PC-3 (cell line): Measurements from ENCODE around the gene DXO. TPM values are rescaled to one million over a fixed set of nuclear protein-coding genes. Genes with fewer than 3 reads are reported as not detected.
"Not testable (repeated sequence)": the region's sequence is repeated elsewhere in the genome, so short reads cannot be mapped to it uniquely, and the experiment has no call there.

Source experiments
- ATAC-seq: fragments of 200-7000 bp; cut with Tn5 transposase; 2 replicates; pipeline ENCODE4 v1.9.1; 2020; ENCODE audit warnings: mild to moderate bottlenecking, moderate library complexity
- BruUV-seq: library from RNA; stranded (reverse); fragments of 400-500 nt; replicated peaks from 2 replicates; lab custom pipeline; 2021; lab: Mats Ljungman, UMichigan
- CTCF ChIA-PET: fragments of 300-600 bp; sonication (Branson Sonifier 250); formaldehyde crosslinking; loops from one replicate; lab custom pipeline; 2022; ENCODE audit warnings: antibody characterized with exemption; lab: Charles Lee
- POLR2A ChIA-PET: fragments of 300-600 bp; sonication (Branson Sonifier 250); formaldehyde crosslinking; loops from one replicate; lab custom pipeline; 2022; ENCODE audit warnings: antibody characterized with exemption; ENCODE audit not compliant: unreplicated experiment; lab: Charles Lee
- DNase-seq: peaks from one replicate; pipeline ENCODE4 v3.0.0-alpha.2; 2015
- H2AFZ ChIP-seq: fragments of 300-600 bp; sonication (generic); 2 replicates; pipeline ENCODE4 v1.6.0; 2016; ENCODE audit warnings: antibody characterized with exemption, low read length
- H3F3A ChIP-seq: fragments of 300-600 bp; sonication (generic); one replicate; pipeline ENCODE4 v1.6.0; 2017; ENCODE audit warnings: antibody characterized with exemption, low read length, control low read depth, mild to moderate bottlenecking; ENCODE audit not compliant: unreplicated experiment
- H3K27ac ChIP-seq: fragments of 300-600 bp; sonication (generic); 2 replicates; pipeline ENCODE4 v1.5.1; 2016; ENCODE audit warnings: mild to moderate bottlenecking, low read length
- H3K27me3 ChIP-seq: fragments of 300-600 bp; sonication (generic); 2 replicates; pipeline ENCODE4 v1.6.1; 2016; ENCODE audit warnings: low read length, mixed read lengths
- H3K36me3 ChIP-seq: fragments of 300-600 bp; sonication (generic); 2 replicates; pipeline ENCODE4 v1.6.1; 2016; ENCODE audit warnings: low read depth, mixed run types, low read length, mixed read lengths
- H3K4me1 ChIP-seq: fragments of 300-600 bp; sonication (generic); 2 replicates; pipeline ENCODE4 v1.5.1; 2016; ENCODE audit warnings: low read length; ENCODE audit not compliant: insufficient read depth
- H3K4me2 ChIP-seq: fragments of 300-600 bp; sonication (generic); 2 replicates; pipeline ENCODE4 v1.6.0; 2016; ENCODE audit warnings: low read length
- H3K4me3 ChIP-seq: fragments of 300-600 bp; sonication (generic); 2 replicates; pipeline ENCODE4 v1.5.1; 2016; ENCODE audit warnings: mild to moderate bottlenecking, low read length, mixed read lengths
- H3K79me2 ChIP-seq: fragments of 300-600 bp; sonication (generic); 2 replicates; pipeline ENCODE4 v1.6.1; 2017; ENCODE audit warnings: low read length, mixed read lengths
- H3K9ac ChIP-seq: fragments of 300-600 bp; sonication (generic); 2 replicates; pipeline ENCODE4 v1.6.0; 2016; ENCODE audit warnings: mild to moderate bottlenecking, low read length
- H3K9me2 ChIP-seq: fragments of 300-600 bp; sonication (generic); replicated peaks from 2 replicates; pipeline ENCODE4 v1.6.1; 2016; ENCODE audit warnings: mixed run types, low read length, mixed read lengths
- H3K9me3 ChIP-seq: fragments of 300-600 bp; sonication (generic); 2 replicates; pipeline ENCODE4 v1.6.1; 2016; ENCODE audit warnings: low read length, mixed read lengths
- H4K20me1 ChIP-seq: fragments of 300-600 bp; sonication (generic); 2 replicates; pipeline ENCODE4 v1.6.1; 2016; ENCODE audit warnings: low read length, mixed read lengths
- intact Hi-C: fragments of 100-400 bp; cut with micrococcal nuclease; formaldehyde crosslinking; loops from 2 replicates; pipeline ENCODE4 v1.9.0; 2023
- total RNA-seq: library from RNA; depleted of rRNA; stranded (reverse); fragments of >200 nt; gene quantifications from 2 replicates; pipeline ENCODE4 v1.2.3, GENCODE V29; 2014

The DXO gene
- total RNA-seq, 1 experiment from 2014 or later, result 27.1 TPM

DNA sequence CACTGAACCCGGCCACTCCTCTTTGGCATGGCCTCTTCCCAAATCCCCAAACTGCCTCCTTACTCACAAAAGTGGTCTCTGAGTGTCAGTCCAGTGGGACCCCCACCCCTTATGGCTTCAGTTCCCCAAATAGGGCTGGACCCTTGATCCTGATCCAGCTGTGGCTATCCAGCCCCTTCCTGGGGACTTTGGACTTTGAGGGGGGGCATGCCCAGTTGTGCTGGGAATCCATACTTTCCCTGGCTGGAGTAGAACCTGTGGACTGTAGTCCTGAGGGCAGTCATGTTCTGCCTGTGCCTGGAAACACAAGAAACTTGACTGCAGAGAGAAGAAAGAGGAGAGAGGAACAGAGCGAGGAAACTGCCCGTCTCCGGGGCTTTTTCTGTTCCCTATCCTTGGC is 32.5 kb upstream of the DXO start:
- H3K36me3 ChIP-seq, H3K9ac ChIP-seq, H3K9me3 ChIP-seq, H3K9me2 ChIP-seq, H3K79me2 ChIP-seq, CTCF ChIA-PET, intact Hi-C loops, H3F3A ChIP-seq, POLR2A ChIA-PET, H3K4me1 ChIP-seq, H3K4me2 ChIP-seq, H2AFZ ChIP-seq, H3K27me3 ChIP-seq, DNase-seq, BruUV-seq, H3K4me3 ChIP-seq, ATAC-seq, H4K20me1 ChIP-seq, H3K27ac ChIP-seq: not testable (repeated sequence)

DNA sequence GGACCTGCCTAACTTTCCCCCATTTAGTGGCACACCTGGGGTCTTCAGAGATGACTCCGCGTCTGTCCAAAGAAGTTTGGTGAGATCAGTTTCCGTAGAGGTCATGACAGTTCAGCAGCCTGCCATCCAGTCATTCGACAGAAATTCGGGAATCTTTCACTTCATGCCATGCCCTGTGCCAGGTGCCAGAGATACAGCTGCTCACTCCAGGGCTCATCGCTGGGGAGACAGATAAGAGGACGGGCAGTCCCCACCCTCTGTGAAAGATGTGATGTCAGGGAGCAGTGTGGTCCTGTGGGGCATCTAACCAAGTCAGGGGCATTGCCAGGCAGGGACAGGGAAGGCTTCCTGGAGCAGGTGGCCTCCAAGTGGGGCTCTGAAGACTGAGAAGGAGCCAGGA is 31.4 kb upstream of the DXO start:
- H4K20me1 ChIP-seq, H3K36me3 ChIP-seq, H3F3A ChIP-seq, ATAC-seq, DNase-seq, H2AFZ ChIP-seq, H3K27ac ChIP-seq, H3K4me3 ChIP-seq, CTCF ChIA-PET, POLR2A ChIA-PET, H3K79me2 ChIP-seq, H3K9me3 ChIP-seq, H3K4me2 ChIP-seq, H3K9me2 ChIP-seq, H3K27me3 ChIP-seq, BruUV-seq, H3K9ac ChIP-seq, H3K4me1 ChIP-seq, intact Hi-C loops: not testable (repeated sequence)

DNA sequence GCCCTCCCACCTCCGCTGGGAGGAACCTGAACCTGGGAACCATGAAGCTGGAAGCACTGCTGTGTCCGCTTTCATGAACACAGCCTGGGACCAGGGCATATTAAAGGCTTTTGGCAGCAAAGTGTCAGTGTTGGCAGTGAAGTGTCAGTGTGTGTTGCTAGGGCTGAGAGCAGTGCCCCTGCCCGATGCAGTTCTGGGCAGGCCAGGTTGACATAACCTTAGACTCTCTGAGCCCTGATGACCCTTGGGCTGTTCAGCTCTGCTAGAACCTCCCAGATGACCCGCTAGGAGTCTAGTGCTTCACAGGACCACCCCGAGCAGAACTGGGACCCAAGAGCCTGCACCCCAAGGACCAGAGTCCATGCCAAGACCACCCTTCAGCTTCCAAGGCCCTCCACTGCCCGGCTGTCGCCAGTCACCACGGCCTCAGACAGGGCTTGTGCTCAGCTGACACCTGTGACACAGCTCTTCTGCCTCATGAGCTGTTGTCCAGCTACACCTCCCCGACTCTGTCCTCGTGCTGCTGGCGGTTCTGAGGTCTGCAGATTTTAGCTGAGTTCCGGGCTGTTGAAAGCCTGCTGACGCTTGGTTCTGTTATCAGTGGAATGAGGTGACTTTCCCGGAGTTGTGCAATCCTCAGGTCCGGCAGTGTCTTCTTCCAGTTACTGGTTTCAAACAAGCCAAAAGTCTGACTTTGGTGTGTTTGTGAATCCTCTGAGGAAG is 30.8 kb upstream of the DXO start:
- H3K79me2 ChIP-seq, H3K4me3 ChIP-seq, H4K20me1 ChIP-seq, H3K36me3 ChIP-seq, H2AFZ ChIP-seq, DNase-seq, CTCF ChIA-PET, H3K9ac ChIP-seq, ATAC-seq, H3K27ac ChIP-seq, H3F3A ChIP-seq, intact Hi-C loops, H3K4me1 ChIP-seq, H3K4me2 ChIP-seq, H3K9me2 ChIP-seq, BruUV-seq, H3K9me3 ChIP-seq, H3K27me3 ChIP-seq, POLR2A ChIA-PET: not testable (repeated sequence)

DNA sequence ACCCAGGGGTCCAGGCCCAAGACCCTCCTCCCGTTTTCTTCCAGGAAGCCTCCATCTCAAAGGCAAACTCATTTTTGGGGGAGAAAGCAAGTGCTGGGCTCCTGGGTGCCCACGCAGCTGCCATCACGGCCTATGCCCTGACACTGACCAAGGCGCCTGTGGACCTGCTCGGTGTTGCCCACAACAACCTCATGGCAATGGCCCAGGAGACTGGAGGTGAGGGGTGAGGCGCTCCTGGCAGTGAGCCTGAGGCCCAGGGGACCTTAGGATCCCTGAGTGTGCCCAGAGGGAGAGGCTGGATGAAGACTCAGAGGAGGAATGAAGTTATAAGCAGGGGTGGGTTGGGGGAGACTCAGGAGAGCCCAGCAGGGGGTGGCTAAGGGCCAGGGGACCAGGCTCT is 24.4 kb upstream of the DXO start:
- H3F3A ChIP-seq, H3K27me3 ChIP-seq, H3K4me3 ChIP-seq, BruUV-seq, POLR2A ChIA-PET, CTCF ChIA-PET, intact Hi-C loops, H3K4me1 ChIP-seq, H4K20me1 ChIP-seq, H3K9me3 ChIP-seq, H3K79me2 ChIP-seq, H2AFZ ChIP-seq, H3K4me2 ChIP-seq, H3K36me3 ChIP-seq, ATAC-seq, DNase-seq, H3K9me2 ChIP-seq, H3K9ac ChIP-seq, H3K27ac ChIP-seq: not testable (repeated sequence)

DNA sequence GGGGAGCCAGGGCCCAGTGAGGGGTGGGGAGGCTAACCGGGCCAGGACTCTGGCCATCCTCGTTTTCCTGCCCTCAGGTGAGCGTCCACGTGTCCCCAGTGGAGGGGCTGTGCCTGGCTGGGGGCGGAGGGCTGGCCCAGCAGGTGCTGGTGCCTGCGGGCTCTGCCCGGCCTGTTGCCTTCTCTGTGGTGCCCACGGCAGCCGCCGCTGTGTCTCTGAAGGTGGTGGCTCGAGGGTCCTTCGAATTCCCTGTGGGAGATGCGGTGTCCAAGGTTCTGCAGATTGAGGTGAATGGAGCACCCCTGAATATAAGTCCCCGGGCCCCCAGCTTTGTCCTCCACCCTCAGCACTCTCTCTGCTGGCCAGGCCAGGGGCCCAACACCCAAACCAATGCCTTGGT is 22.5 kb upstream of the DXO start:
- H3K9me3 ChIP-seq, H3K36me3 ChIP-seq, H3K9me2 ChIP-seq, H3K4me3 ChIP-seq, H3K4me2 ChIP-seq, POLR2A ChIA-PET, H4K20me1 ChIP-seq, DNase-seq, intact Hi-C loops, CTCF ChIA-PET, ATAC-seq, H3K27ac ChIP-seq, BruUV-seq, H3K4me1 ChIP-seq, H3K9ac ChIP-seq, H3K79me2 ChIP-seq, H2AFZ ChIP-seq, H3F3A ChIP-seq, H3K27me3 ChIP-seq: not testable (repeated sequence)

DNA sequence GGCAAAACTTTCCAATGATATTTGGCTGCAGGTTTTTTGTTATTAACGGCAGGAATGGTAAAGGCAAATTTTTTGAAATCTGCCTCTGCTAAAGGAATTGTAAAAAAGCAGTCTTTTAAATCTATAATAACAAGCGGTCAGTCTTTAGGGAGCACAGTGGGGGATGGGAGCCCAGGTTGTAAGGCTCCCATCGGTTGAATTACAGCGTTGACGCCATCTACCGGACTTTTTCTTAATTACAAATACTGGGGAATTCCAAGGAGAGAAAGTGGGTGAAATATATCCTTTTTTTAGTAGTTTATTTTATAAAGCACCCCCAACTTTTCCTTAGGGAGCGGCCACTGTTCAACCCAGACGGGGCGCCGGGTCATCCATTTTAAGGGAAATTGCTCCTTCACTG is 17.4 kb upstream of the DXO start:
- DNase-seq, H3K27ac ChIP-seq, H3K27me3 ChIP-seq, intact Hi-C loops, H3K9me3 ChIP-seq, H4K20me1 ChIP-seq, H3K9ac ChIP-seq, BruUV-seq, H3F3A ChIP-seq, ATAC-seq, H2AFZ ChIP-seq, H3K9me2 ChIP-seq, H3K4me1 ChIP-seq, POLR2A ChIA-PET, H3K4me2 ChIP-seq, CTCF ChIA-PET, H3K79me2 ChIP-seq, H3K4me3 ChIP-seq, H3K36me3 ChIP-seq: not testable (repeated sequence)

DNA sequence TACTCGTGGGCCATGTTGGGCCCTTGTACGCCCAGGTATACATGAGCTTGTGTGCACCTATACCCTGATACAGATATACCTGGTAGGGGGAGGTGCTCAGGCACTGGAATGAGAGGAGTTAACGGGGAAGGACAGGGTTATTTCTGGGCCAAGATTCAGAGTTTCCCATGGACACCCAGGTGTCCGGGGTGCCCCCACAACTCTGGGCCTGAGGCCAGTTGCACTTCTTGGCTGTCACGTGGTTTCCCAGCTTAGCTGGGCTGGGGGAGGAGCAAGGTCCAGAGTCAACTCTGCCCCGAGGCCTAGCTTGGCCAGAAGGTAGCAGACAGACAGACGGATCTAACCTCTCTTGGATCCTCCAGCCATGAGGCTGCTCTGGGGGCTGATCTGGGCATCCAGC is 9.8 kb upstream of the DXO start, which contains the start of gene C4A:
Gene C4A (plus strand): TSS at position 314 of the 400 bp plus-strand sequence. CDS start 51 bp downstream, at position 365.
- not testable (repeated sequence) for BruUV-seq, H3K9ac ChIP-seq

More for the DNA sequence above, 9.8 kb upstream of the DXO start, which contains the start of gene C4A:
- H3K4me1 ChIP-seq, H3K27me3 ChIP-seq, H3K27ac ChIP-seq, H3K9me3 ChIP-seq, POLR2A ChIA-PET, intact Hi-C loops, ATAC-seq, H3K4me3 ChIP-seq, H3K36me3 ChIP-seq, H3K79me2 ChIP-seq, DNase-seq, H3K9me2 ChIP-seq, CTCF ChIA-PET, H3K4me2 ChIP-seq, H2AFZ ChIP-seq, H4K20me1 ChIP-seq, H3F3A ChIP-seq: not testable (repeated sequence)
